Calu3 (cell line): ENCODE measurements around the gene ZNF282. TPM values are rescaled to one million over a fixed set of nuclear protein-coding genes. Genes with fewer than 3 reads are reported as not detected.

Experiments used
- BruUV-seq: library from RNA; stranded (reverse); fragments of 400-500 nt; replicated peaks from 2 replicates; lab custom pipeline; 2021; lab: Mats Ljungman, UMichigan
- CTCF ChIA-PET: fragments of 300-600 bp; sonication (Branson Sonifier 250); formaldehyde crosslinking; loops from one replicate; lab custom pipeline; 2022; ENCODE audit warnings: antibody characterized with exemption; lab: Charles Lee
- DNase-seq: peaks from one replicate; pipeline ENCODE4 v3.0.0; 2022
- H3K27ac Mint-ChIP-seq: one replicate; pipeline ENCODE4 v1.8.0; 2022; ENCODE audit warnings: mixed read lengths; ENCODE audit not compliant: unreplicated experiment
- H3K27me3 Mint-ChIP-seq: one replicate; pipeline ENCODE4 v1.8.0; 2022; ENCODE audit warnings: mixed read lengths; ENCODE audit not compliant: unreplicated experiment
- H3K36me3 Mint-ChIP-seq: one replicate; pipeline ENCODE4 v1.8.0; 2022; ENCODE audit warnings: mild to moderate bottlenecking, moderate library complexity, mixed read lengths; ENCODE audit not compliant: insufficient read depth, unreplicated experiment
- H3K4me1 Mint-ChIP-seq: one replicate; pipeline ENCODE4 v1.8.0; 2022; ENCODE audit warnings: mild to moderate bottlenecking, low read depth, mixed read lengths; ENCODE audit not compliant: unreplicated experiment
- H3K4me3 Mint-ChIP-seq: one replicate; pipeline ENCODE4 v1.8.0; 2022; ENCODE audit warnings: mild to moderate bottlenecking, low read depth, moderate library complexity, mixed read lengths; ENCODE audit not compliant: unreplicated experiment
- H3K9me3 Mint-ChIP-seq: one replicate; pipeline ENCODE4 v1.8.0; 2022; ENCODE audit warnings: low read depth, mixed read lengths; ENCODE audit not compliant: unreplicated experiment
- intact Hi-C: fragments of 100-400 bp; cut with micrococcal nuclease; formaldehyde crosslinking; loops from one replicate; pipeline ENCODE4 v1.10.0; 2022; ENCODE audit not compliant: unreplicated experiment
- total RNA-seq: library from RNA; stranded (reverse); gene quantifications from 2 replicates; pipeline ENCODE4 v1.2.3, GENCODE V29; 2022
- TF ChIP-seq, protein P1 (sequence below): fragments of 200-600 bp; IDR thresholded peaks from one replicate; pipeline ENCODE4 v1.8.0; 2022; ENCODE audit warnings: antibody characterized with exemption; ENCODE audit not compliant: unreplicated experiment

The ZNF282 gene
- total RNA-seq, 1 experiment from 2014 or later = 45.2 TPM

DNA sequence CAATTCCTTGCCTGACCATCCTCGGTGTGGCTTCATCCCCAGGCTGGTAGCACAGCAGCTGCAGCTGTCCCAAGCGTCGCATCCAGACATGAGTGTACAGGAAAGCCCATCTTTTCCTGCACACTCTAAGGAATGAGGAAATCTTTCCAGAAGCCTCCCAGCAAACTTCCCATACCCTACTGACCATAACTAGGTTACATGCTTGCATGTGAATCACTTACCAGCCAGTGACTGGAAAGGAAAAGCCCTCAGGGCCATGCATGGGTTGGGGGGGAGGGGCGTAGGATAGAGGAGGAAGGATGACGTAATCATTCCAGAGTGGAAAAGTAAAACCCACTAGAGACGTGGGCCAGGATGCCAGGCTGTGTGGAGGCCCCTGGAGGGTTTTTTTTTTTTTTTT, 25.2 kb downstream of the ZNF282 start:
- BruUV-seq = no TSS peak
- no peak overlapping the region for H3K4me3 Mint-ChIP-seq
- H3K27me3 Mint-ChIP-seq = no peaks in the 10 kb centered on the region
- H3K4me1 Mint-ChIP-seq = no peaks in the 10 kb centered on the region
- H3K27ac Mint-ChIP-seq = no peak overlapping the region
- TF ChIP-seq, protein P1, sequence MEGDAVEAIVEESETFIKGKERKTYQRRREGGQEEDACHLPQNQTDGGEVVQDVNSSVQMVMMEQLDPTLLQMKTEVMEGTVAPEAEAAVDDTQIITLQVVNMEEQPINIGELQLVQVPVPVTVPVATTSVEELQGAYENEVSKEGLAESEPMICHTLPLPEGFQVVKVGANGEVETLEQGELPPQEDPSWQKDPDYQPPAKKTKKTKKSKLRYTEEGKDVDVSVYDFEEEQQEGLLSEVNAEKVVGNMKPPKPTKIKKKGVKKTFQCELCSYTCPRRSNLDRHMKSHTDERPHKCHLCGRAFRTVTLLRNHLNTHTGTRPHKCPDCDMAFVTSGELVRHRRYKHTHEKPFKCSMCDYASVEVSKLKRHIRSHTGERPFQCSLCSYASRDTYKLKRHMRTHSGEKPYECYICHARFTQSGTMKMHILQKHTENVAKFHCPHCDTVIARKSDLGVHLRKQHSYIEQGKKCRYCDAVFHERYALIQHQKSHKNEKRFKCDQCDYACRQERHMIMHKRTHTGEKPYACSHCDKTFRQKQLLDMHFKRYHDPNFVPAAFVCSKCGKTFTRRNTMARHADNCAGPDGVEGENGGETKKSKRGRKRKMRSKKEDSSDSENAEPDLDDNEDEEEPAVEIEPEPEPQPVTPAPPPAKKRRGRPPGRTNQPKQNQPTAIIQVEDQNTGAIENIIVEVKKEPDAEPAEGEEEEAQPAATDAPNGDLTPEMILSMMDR = no peak
- H3K9me3 Mint-ChIP-seq = no peaks in the 10 kb centered on the region
- H3K36me3 Mint-ChIP-seq = peaks cover 34% of the 10 kb centered on the region
- CTCF ChIA-PET = no interaction called here
- no peak for DNase-seq
- intact Hi-C loops = no loop called here

DNA sequence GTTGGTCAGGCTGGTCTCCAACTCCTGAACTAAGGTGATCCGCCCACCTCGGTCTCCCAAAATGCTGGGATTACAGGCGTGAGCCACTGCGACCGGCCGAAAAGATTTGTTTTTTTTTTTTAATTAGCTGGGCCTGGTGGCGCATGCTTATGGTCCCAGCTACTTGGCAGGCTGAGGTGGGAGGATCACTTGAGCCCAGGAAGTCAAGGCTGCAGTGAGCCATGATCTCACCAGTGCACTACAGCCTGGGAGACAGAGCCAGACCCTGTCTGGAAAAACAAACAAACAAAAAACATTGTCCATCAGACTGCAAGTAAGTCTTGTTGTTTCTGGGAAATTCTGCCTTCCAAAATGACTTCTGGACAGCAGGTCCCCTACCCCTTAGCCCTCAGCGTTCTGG, 27.8 kb downstream of the ZNF282 start:
- no TSS peak for BruUV-seq
- H3K4me3 Mint-ChIP-seq = no peak overlapping the region
- DNase-seq = no peak
- no peaks in the 10 kb centered on the region for H3K9me3 Mint-ChIP-seq
- no peak overlapping the region for H3K27ac Mint-ChIP-seq
- H3K36me3 Mint-ChIP-seq = peaks cover 37% of the 10 kb centered on the region
- H3K27me3 Mint-ChIP-seq = no peaks in the 10 kb centered on the region
- CTCF ChIA-PET = no interaction called here
- H3K4me1 Mint-ChIP-seq = no peaks in the 10 kb centered on the region
- intact Hi-C loops = no loop called here
- TF ChIP-seq, protein P1 = no peak

DNA sequence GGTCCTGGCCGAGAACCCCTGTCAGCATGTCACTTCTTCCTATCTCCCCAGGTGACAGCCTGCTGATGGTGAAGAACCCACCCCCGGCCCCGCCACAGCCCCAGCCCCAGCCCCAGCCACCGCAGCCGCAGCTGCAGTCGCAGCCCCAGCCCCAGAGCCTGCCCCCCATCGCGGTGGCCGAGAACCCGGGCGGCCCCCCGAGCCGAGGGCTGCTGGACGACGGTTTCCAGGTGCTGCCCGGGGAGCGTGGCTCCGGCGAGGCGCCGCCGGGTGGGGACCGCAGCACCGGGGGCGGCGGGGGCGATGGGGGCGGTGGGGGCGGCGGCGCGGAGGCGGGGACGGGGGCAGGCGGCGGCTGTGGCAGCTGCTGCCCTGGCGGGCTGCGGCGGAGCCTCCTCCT, 28.4 kb downstream of the ZNF282 start:
- Mint-ChIP-seq H3K4me3 (no peak overlapping the region), H3K27ac (no peak overlapping the region), H3K4me1 (peaks cover 2% of the 10 kb centered on the region), H3K27me3 (no peaks in the 10 kb centered on the region), H3K9me3 (no peaks in the 10 kb centered on the region), H3K36me3 (peaks cover 37% of the 10 kb centered on the region)
- BruUV-seq = no TSS peak
- no peak for DNase-seq
- intact Hi-C loops = no loop called here
- TF ChIP-seq, protein P1 = no peak
- CTCF ChIA-PET = no interaction called here

DNA sequence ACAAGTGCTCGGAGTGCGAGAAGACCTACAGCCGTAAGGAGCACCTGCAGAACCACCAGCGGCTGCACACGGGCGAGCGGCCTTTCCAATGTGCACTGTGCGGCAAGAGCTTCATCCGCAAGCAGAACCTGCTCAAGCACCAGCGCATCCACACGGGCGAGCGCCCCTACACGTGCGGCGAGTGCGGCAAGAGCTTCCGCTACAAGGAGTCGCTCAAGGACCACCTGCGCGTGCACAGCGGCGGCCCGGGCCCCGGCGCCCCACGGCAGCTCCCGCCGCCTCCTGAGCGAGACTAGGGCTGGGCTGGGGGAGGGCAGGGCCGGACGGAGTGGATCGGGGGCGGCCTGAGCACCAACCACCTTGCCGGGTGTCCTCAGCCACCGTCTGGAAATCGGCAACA, 29.0 kb downstream of the ZNF282 start:
- CTCF ChIA-PET = no interaction called here

More for the DNA sequence above, 29.0 kb downstream of the ZNF282 start:
- DNase-seq = no peak
- peaks cover 37% of the 10 kb centered on the region for H3K36me3 Mint-ChIP-seq
- intact Hi-C loops = no loop called here
- H3K27me3 Mint-ChIP-seq = no peaks in the 10 kb centered on the region
- TF ChIP-seq, protein P1 = no peak
- no peaks in the 10 kb centered on the region for H3K9me3 Mint-ChIP-seq
- BruUV-seq = no TSS peak
- no peak overlapping the region for H3K4me3 Mint-ChIP-seq
- no peak overlapping the region for H3K27ac Mint-ChIP-seq
- peaks cover 8% of the 10 kb centered on the region for H3K4me1 Mint-ChIP-seq
